ENCODE data around the gene FBXW9. TPM values are rescaled to one million over a fixed set of nuclear protein-coding genes. Genes with fewer than 3 reads are reported as not detected.
"Not testable (repeated sequence)": the region's sequence is repeated elsewhere in the genome, so short reads cannot be mapped to it uniquely, and the experiment has no call there.

The FBXW9 gene
- total RNA-seq, 8 experiments from 2014 or later, result 4.1 to 21.2 (median 11.7) TPM

DNA sequence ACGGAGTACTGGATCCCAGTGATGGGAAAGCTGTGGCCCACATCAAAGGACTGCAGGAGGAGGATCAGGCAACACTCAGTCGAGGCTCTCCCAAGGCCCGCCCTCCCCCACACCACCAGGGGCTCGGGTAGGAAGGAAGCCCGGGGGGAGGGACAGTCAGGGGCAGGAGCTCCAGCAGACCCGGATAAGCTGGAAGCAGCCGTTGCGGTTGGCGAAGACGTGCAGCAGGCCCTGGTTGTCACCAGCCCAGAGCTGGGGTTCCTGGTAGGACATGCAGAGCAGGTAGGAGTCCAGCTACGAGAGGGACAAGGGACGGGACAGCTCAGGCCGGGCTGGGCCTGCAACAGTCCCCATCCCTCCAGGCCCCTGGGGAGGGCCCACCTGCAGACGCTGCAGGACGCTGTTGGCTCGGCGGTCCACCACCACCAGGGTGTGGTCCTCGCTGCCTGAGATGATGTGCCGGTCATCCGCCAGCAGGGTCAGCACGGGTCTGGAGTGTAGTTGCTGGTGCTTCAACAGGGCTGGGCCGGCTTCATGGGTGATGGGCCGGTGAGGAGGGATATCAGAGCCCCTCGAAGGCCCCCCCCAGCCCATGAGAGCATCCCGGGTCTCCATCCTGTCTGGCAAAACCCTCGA, 6.7 kb downstream of the FBXW9 start:
- Histone ChIP-seq H3K4me1 (replicated peaks in 1 of 2) (no peaks in the 10 kb centered on the region), H3K4me3 (no peak overlapping the region), H3K27ac (no peak overlapping the region)
- peak in 6 of 8 experiments; percentile 4 to 28 (median 18) for ATAC-seq (replicated peaks in 6 of 8)
- WGBS, 10 experiments, result 80% methylated on average over 2 of the region's 26 CpGs; no CpG with 5 or more reads in 8 of the 10 experiments
- in situ Hi-C loops (cut with MboI; ENCODE audit: low pct_unique_long_range_greater_than_20kb in 2 of 9, low sequenced_read_pairs in 9 of 9, unreplicated experiment in 9 of 9), result no loop called here

DNA sequence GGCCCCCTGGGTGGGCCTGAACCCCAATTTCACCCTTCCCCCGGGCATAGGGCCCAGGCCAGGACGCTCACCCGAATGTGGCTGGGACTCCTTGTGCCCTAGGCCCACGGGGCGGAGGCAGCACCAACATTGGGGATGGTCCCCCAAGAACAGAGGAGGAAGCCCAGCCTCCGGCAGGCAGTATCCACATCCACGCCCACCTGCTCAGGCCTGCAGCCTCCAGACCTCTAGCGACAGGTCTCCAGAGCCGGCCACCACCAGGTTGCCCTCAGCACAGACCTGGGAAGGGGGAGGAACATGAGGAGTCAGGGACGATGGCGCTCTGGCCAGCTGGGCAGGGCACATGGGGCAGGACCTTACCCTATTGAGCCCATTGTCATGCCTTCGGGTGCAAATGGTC, 7.4 kb downstream of the FBXW9 start:
- in situ Hi-C loops (cut with MboI; ENCODE audit: low pct_unique_long_range_greater_than_20kb in 2 of 9, low sequenced_read_pairs in 9 of 9, unreplicated experiment in 9 of 9), result no loop called here
- Histone ChIP-seq H3K4me3 (no peak overlapping the region), H3K27ac (no peak overlapping the region), H3K4me1 (replicated peaks in 1 of 2) (no peaks in the 10 kb centered on the region)
- peak in 4 of 8 experiments; percentile 3 to 20 (median 14) for ATAC-seq (replicated peaks in 6 of 8)
- WGBS, 10 experiments, result 80 to 100% (median 100%) methylated on average over 1 to 8 of the region's 12 CpGs; no CpG with 5 or more reads in 5 of the 10 experiments

DNA sequence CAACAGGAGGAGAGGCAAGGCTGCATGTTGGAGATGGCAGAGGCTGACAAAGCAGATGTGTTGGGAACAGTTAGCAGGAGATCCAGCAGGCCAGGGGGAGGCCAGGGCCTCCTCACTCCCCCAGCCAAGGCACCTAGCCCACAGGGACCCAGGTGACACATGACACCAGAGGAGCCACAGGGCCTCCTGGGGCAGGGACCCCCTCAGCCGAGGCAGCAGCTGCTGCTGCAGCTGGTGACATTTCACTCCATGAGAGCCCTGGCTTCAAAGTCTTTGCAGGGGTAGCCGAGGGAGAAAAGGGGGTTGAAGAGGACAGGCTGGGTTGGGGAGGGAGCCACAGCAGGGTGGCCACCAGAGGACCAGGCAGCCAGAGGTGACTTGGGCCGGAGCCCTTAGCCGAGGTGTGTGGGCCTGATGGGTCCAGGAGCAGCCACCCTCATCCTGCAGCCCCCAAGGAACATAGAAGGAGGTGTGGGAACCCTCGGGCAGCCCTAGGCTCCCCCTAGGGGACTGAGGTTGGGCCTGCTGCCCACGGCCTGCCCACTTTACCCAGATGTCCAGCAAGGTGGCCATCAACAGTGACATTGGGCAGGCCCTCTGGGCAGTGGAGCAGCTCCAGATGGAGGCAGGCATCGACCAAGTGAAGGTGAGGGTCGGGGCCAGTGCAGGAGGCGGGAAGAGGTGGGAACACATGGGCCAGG, 8.8 kb downstream of the FBXW9 start, which contains the start of gene GNG14:
TSS of gene GNG14 (plus strand) at position 503 of the 701 bp plus-strand sequence. CDS start at position 554, 51 bp downstream.
- ATAC-seq (replicated peaks in 6 of 8), result peak in 4 of 8 experiments; percentile 6 to 20 (median 12)
- H3K4me1 ChIP-seq (replicated peaks in 1 of 2), result no peaks in the 10 kb centered on the region
- in situ Hi-C loops (cut with MboI; ENCODE audit: low pct_unique_long_range_greater_than_20kb in 2 of 9, low sequenced_read_pairs in 9 of 9, unreplicated experiment in 9 of 9), result no loop called here

DNA sequence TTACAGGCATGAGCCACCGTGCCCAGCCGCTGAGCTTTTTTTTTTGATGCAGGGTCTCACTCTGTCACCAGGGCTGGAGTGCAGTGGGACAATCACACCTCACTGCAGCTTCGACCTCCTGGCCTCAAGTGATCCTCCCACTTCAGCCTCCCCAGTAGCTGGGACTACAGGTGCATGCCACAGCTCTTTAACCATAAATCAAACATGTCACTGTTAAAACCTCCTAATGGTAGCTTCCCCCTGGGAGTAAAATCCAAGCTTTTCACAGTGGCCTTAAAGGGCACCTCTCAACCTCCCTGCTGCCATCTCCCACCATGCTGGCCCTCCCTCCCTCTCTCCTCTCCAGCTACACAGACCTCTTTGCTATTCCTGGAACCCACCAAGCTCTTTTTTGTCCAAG, 10.6 kb downstream of the FBXW9 start:
- Histone ChIP-seq H3K4me3 (no peak overlapping the region), H3K27ac (no peak overlapping the region), H3K4me1 (replicated peaks in 1 of 2) (no peaks in the 10 kb centered on the region)
- ATAC-seq (replicated peaks in 6 of 8), result no peak
- in situ Hi-C loops (cut with MboI; ENCODE audit: low pct_unique_long_range_greater_than_20kb in 2 of 9, low sequenced_read_pairs in 9 of 9, unreplicated experiment in 9 of 9), result no loop called here
- 100% methylated on average over 1 to 2 of the region's 3 CpGs; no CpG with 5 or more reads in 8 of the 10 experiments for WGBS, 10 experiments

More for the DNA sequence above, 8.8 kb downstream of the FBXW9 start, which contains the start of gene GNG14:
- no peak within 1 kb of the TSS for H3K4me3 ChIP-seq
- H3K27ac ChIP-seq, result no peak within 1 kb of the TSS
- 80 to 100% methylated on average over 1 to 2 of the region's 9 CpGs; no CpG with 5 or more reads in 8 of the 10 experiments for WGBS, 10 experiments

DNA sequence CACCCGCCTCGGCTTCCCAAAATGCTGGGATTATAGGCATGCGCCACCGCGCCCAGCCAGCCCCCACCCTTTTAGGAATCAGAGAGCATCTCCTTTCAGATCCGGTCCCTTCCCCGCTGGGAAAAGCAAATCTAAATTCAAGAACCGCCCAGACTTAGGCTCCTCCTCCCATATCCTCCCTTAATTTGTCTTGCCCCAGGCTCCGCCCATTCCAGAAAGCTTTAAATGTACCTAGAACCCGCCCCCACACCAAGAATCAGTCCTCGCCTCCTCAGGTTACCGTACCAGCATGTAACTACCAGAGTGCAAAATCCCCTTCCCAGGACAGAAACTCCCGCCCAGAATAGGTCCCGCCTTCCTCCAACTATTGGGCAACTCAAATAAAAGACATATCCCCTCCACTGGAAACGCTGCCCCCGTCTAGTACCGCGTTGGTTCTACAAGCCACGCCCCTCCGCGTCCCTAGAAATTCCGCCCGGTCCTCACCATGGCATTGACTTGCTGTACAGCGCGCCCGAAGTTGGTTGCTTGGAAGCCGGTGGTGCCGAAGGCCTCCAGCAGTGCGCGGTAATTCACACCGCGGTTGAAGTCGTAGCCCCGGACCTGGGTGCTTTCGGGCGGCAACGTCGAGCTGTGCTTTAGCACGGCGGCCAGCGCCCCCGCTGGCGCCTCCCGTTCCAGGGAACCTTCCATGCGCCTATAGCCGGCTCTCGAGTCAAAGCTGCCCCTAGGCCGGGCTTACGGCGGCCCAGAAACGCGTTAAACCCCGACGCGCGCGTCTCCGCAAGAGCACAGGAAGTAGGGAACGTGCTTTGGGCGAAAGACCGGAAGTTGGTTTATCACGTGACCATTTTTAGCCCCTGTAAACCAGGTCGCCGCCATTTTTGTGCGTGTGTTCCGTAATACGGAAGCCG, 15.1 kb downstream of the FBXW9 start, which contains the start of gene DHPS:
TSS of gene DHPS (minus strand) at position 807 of the 914 bp plus-strand sequence. CDS start at position 693, 114 bp downstream.
- H3K27ac ChIP-seq, result peak within 1 kb of the TSS; percentile 93 to 97
- WGBS, 10 experiments, result 0 to 4% (median 0%) methylated on average over 1 to 21 of the region's 68 CpGs; no CpG with 5 or more reads in 2 of the 10 experiments
- in situ Hi-C loops (cut with MboI; ENCODE audit: low pct_unique_long_range_greater_than_20kb in 2 of 9, low sequenced_read_pairs in 9 of 9, unreplicated experiment in 9 of 9), result no loop called here
- H3K4me3 ChIP-seq, result peak within 1 kb of the TSS; percentile 51 to 93 (median 83)
- peaks cover 3 to 5% of the 10 kb centered on the region in 2 donors for H3K4me1 ChIP-seq (replicated peaks in 1 of 2)
- peak; percentile 79 to 89 (median 86) for ATAC-seq (replicated peaks in 6 of 8)

DNA sequence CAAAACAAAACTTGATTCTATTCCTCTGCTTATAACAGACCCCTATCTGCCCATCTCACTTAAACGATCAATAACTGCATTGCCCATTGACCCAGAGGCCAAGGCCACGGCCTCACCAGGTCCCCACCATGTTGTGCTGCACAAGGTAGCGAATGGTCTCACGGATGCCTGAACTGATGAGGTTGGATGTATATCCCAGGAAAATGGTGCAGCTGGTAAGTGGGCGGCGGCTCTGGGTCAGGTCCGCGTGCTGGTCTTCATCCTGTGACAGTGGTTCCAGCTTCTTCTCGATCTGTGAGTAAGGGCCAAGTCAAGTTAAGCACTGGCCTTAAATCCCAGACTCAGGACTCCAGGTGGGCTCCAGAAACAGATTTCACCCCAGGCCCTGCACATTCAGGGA, 16.4 kb downstream of the FBXW9 start:
- no peak overlapping the region for H3K27ac ChIP-seq
- 100% methylated on average over 1 to 6 of the region's 9 CpGs; no CpG with 5 or more reads in 6 of the 10 experiments for WGBS, 10 experiments
- in situ Hi-C loops (cut with MboI; ENCODE audit: low pct_unique_long_range_greater_than_20kb in 2 of 9, low sequenced_read_pairs in 9 of 9, unreplicated experiment in 9 of 9), result no loop called here
- no peak for ATAC-seq (replicated peaks in 6 of 8)
- peaks cover 3 to 5% of the 10 kb centered on the region in 2 donors for H3K4me1 ChIP-seq (replicated peaks in 1 of 2)
- no peak overlapping the region for H3K4me3 ChIP-seq

DNA sequence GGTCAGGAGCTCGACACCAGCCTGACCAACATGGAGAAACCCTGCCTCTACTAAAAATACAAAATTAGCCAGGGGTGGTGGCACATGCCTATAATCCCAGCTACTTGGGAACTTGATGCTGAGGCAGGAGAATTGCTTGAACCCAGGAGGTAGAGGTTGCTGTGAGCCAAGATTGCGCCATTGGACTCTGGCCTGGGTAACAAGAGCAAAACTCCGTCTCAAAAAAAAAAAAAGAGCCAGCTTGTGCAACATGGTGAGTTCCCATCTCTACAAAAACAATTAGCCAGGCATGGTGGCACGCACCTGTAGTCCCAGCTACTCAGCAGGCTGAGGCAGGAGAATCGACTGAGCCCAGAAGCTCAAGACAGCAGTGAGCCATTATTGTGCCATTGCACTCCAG, 18.4 kb downstream of the FBXW9 start:
- H3K4me1 ChIP-seq (replicated peaks in 1 of 2); H3K4me3 ChIP-seq; H3K27ac ChIP-seq; ATAC-seq (replicated peaks in 6 of 8); in situ Hi-C loops (cut with MboI; ENCODE audit: low pct_unique_long_range_greater_than_20kb in 2 of 9, low sequenced_read_pairs in 9 of 9, unreplicated experiment in 9 of 9): not testable (repeated sequence)
- WGBS, 10 experiments, result 94 to 100% (median 100%) methylated on average over 1 to 4 of the region's 5 CpGs; no CpG with 5 or more reads in 7 of the 10 experiments

DNA sequence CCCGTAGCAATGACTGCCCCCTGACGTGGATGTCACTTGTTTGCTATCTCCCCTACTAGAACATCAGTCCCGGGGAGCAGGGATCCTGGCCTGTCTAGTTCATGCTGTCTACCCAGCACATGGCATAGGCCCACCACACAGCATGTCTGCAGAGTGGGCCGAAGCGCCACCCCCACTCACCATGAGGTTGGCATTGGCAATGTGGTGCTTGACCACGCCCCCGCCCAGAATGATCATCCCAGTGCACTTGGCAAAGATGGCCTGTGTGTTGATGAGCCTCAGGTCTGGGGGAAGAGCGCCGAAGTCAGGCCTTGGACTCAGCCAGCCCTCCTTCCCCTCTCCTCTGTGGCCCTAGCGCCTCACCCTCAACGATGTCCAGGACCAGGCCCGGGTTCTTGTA, 19.5 kb downstream of the FBXW9 start:
- Histone ChIP-seq H3K27ac (no peak overlapping the region), H3K4me3 (no peak overlapping the region), H3K4me1 (replicated peaks in 1 of 2) (peaks cover 3 to 5% of the 10 kb centered on the region in 2 donors)
- WGBS, 10 experiments, result 81 to 100% (median 92%) methylated on average over 1 to 3 of the region's 12 CpGs; no CpG with 5 or more reads in 3 of the 10 experiments
- ATAC-seq (replicated peaks in 6 of 8), result no peak
- in situ Hi-C loops (cut with MboI; ENCODE audit: low pct_unique_long_range_greater_than_20kb in 2 of 9, low sequenced_read_pairs in 9 of 9, unreplicated experiment in 9 of 9), result no loop called here

DNA sequence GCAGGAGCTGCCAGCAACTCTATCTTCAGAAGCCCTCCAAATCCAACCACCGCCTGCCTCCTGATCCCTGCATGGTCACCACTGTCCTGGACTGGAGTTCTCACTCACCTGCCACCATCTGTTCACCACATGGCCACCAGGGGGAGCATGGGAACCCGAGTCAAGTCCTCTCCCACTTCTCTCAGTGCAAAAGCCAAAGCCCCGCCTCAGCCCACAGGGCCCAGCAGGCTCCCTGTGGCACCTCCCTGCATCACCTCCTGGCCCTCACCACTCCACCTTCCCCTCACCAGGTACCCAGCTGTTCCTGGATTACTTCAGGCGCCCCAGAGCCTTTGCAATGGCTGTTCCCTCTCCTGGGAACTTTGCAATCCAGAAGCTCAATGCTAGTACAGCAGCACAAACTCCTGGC, 20.0 kb downstream of the FBXW9 start:
- in situ Hi-C loops (cut with MboI; ENCODE audit: low pct_unique_long_range_greater_than_20kb in 2 of 9, low sequenced_read_pairs in 9 of 9, unreplicated experiment in 9 of 9), result no loop called here
- H3K4me1 ChIP-seq (replicated peaks in 1 of 2), result peaks cover 3 to 5% of the 10 kb centered on the region in 2 donors
- H3K4me3 ChIP-seq, result no peak overlapping the region
- H3K27ac ChIP-seq, result no peak overlapping the region
- 0 to 43% (median 40%) methylated on average over 1 to 4 of the region's 4 CpGs; no CpG with 5 or more reads in 7 of the 10 experiments for WGBS, 10 experiments
- peak; percentile 22 to 53 (median 38) for ATAC-seq (replicated peaks in 6 of 8)

DNA sequence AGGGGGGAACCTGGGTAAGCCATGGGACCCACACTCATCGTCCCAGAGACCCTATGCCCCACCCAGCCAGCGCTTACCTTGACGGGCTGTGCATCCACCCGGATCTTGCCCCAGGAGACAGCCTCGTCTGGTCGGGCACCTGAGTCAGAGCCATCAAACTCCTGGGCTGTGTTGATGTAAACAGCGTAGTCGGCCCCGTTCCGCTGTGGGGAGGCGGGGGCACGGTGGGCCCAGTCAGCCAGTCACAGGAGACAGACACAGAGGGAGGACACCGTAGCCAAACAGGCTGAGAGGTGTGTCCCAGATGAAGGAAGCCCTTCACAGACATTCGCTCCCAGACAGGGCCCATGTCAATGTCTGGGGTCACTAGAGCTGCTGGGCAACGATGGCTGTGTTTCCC, 20.5 kb downstream of the FBXW9 start:
- WGBS, 10 experiments, result 80% methylated on average over 1 of the region's 15 CpGs; no CpG with 5 or more reads in 9 of the 10 experiments
- in situ Hi-C loops (cut with MboI; ENCODE audit: low pct_unique_long_range_greater_than_20kb in 2 of 9, low sequenced_read_pairs in 9 of 9, unreplicated experiment in 9 of 9), result no loop called here
- peak in 4 of 8 experiments; percentile 6 to 15 (median 8) for ATAC-seq (replicated peaks in 6 of 8)
- H3K4me1 ChIP-seq (replicated peaks in 1 of 2), result peaks cover 3 to 5% of the 10 kb centered on the region in 2 donors
- no peak overlapping the region for H3K4me3 ChIP-seq
- no peak overlapping the region for H3K27ac ChIP-seq

DNA sequence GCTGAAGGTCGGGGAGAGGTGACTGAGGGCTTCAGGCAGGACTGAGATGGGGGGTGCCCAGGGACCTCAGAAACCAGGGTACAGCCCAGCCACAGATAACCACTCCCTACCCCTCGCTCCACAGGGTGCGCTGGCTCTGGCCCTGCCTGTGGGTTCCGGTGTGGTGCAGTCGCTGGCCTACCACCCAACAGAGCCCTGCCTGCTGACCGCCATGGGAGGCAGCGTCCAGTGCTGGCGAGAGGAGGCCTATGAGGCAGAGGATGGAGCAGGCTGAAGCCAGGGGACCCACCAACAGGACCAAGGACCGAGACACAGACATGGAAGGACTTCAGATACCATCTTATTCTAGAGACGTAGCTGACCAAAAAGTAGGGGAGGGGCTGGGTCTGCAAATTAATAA, 21.0 kb downstream of the FBXW9 start:
- in situ Hi-C loops (cut with MboI; ENCODE audit: low pct_unique_long_range_greater_than_20kb in 2 of 9, low sequenced_read_pairs in 9 of 9, unreplicated experiment in 9 of 9), result no loop called here
- 93 to 100% (median 100%) methylated on average over 1 to 7 of the region's 10 CpGs; no CpG with 5 or more reads in 5 of the 10 experiments for WGBS, 10 experiments
- Histone ChIP-seq H3K27ac (no peak overlapping the region), H3K4me3 (no peak overlapping the region), H3K4me1 (replicated peaks in 1 of 2) (peaks cover 3 to 4% of the 10 kb centered on the region in 2 donors)
- peak in 2 of 8 experiments; percentile 6 to 12 for ATAC-seq (replicated peaks in 6 of 8)

DNA sequence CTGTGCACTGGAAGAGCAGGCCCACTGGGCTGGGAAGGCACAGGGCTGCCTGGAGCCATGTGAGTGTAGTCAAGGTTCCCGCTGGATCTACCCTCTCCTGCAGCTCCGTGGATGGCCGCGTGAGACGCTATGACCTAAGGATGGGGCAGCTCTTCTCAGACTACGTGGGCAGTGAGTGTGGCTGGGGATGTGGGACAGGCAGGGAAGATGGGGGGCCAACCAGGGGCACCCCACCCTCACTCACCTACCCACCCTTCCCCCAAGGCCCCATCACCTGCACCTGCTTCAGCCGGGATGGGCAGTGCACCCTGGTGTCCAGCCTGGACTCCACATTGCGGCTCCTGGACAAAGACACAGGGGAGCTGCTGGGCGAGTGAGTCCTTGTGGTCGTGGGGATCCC, 23.7 kb downstream of the FBXW9 start:
- 60 to 80% methylated on average over 1 of the region's 10 CpGs; no CpG with 5 or more reads in 8 of the 10 experiments for WGBS, 10 experiments
- no peak for ATAC-seq (replicated peaks in 6 of 8)
- peaks cover 7 to 10% of the 10 kb centered on the region in 2 donors for H3K4me1 ChIP-seq (replicated peaks in 1 of 2)
- in situ Hi-C loops (cut with MboI; ENCODE audit: low pct_unique_long_range_greater_than_20kb in 2 of 9, low sequenced_read_pairs in 9 of 9, unreplicated experiment in 9 of 9), result no loop called here
- no peak overlapping the region for H3K27ac ChIP-seq
- H3K4me3 ChIP-seq, result no peak overlapping the region

Measured in motor neuron (in vitro differentiated cells).